ENCODE results near the gene RGL3. TPM values are rescaled to one million over a fixed set of nuclear protein-coding genes. Genes with fewer than 3 reads are reported as not detected.

The RGL3 gene
- total RNA-seq, 1 donor from 2014 or later = 0.70 TPM

DNA sequence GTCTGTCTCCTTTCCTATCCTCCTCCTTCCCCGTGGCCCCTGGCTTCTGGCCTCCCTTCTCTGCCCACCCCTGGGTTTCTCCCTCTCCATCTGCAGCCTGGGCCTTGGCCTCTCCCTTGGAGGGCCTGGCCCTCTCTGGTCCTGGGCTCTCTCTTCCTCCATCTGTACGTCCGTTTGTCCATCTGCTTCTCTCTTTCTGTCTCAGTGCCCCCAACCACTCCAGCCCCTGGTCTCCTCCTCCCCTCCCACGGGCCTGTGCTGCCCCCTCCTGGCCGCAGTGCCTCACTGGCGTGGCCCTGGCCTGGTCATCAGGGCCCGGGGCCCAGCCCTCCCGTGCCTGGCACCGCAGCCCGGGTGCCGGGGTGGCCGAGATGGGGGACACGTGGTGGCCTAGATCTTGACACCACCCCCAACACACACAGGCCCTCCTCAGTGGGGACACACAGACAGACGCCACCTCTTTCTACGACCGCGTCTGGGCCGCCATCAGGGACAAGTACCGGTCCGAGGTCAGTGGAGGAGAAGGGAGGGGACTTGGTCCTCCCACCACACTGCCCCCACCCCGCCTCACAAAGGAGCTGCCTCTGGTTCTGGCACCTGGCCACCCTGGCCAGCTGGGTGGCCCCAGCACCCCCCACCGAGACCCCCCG lies 27.7 kb upstream of the RGL3 start:
- Mint-ChIP-seq H3K4me3 (ENCODE audit: unreplicated experiment) (no peak overlapping the region), H3K9me3 (ENCODE audit: low read depth) (no peaks in the 10 kb centered on the region), H3K36me3 (ENCODE audit: low read depth) (peaks cover 14% of the 10 kb centered on the region), H3K4me1 (ENCODE audit: low read depth) (no peaks in the 10 kb centered on the region), H3K27ac (ENCODE audit: unreplicated experiment) (no peak overlapping the region), H3K27me3 (ENCODE audit: low read depth) (no peaks in the 10 kb centered on the region)
- TF ChIP-seq, protein P1, sequence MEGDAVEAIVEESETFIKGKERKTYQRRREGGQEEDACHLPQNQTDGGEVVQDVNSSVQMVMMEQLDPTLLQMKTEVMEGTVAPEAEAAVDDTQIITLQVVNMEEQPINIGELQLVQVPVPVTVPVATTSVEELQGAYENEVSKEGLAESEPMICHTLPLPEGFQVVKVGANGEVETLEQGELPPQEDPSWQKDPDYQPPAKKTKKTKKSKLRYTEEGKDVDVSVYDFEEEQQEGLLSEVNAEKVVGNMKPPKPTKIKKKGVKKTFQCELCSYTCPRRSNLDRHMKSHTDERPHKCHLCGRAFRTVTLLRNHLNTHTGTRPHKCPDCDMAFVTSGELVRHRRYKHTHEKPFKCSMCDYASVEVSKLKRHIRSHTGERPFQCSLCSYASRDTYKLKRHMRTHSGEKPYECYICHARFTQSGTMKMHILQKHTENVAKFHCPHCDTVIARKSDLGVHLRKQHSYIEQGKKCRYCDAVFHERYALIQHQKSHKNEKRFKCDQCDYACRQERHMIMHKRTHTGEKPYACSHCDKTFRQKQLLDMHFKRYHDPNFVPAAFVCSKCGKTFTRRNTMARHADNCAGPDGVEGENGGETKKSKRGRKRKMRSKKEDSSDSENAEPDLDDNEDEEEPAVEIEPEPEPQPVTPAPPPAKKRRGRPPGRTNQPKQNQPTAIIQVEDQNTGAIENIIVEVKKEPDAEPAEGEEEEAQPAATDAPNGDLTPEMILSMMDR (IDR thresholded peaks at IDR 0.05) = peak; percentile 84
- no peak for DNase-seq (ENCODE audit: low spot score)

DNA sequence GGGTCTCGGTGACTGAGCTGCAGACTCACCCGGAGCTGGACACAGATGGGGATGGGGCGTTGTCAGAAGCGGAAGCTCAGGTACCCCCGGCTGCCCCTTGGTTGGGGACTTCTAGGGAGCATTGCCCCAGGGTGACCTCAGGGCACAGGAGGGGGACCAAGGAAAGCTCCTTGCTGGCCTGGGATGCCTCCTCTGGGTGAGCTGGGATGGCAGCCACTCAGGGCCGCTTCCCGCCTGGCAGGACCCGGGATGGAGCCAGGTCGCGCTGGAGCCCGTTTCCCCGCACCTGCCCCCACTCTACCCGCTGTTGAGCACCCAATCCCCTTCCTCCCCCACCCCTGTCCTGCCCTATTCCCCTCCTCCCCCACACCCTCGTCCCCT lies 27.1 kb upstream of the RGL3 start:
- DNase-seq (ENCODE audit: low spot score) = no peak
- peaks cover 16% of the 10 kb centered on the region for H3K36me3 Mint-ChIP-seq (ENCODE audit: low read depth)
- no peak overlapping the region for H3K4me3 Mint-ChIP-seq (ENCODE audit: unreplicated experiment)
- H3K27me3 Mint-ChIP-seq (ENCODE audit: low read depth) = no peaks in the 10 kb centered on the region
- no peaks in the 10 kb centered on the region for H3K4me1 Mint-ChIP-seq (ENCODE audit: low read depth)
- H3K27ac Mint-ChIP-seq (ENCODE audit: unreplicated experiment) = no peak overlapping the region
- TF ChIP-seq, protein P1 (IDR thresholded peaks at IDR 0.05) = no peak
- no peaks in the 10 kb centered on the region for H3K9me3 Mint-ChIP-seq (ENCODE audit: low read depth)

DNA sequence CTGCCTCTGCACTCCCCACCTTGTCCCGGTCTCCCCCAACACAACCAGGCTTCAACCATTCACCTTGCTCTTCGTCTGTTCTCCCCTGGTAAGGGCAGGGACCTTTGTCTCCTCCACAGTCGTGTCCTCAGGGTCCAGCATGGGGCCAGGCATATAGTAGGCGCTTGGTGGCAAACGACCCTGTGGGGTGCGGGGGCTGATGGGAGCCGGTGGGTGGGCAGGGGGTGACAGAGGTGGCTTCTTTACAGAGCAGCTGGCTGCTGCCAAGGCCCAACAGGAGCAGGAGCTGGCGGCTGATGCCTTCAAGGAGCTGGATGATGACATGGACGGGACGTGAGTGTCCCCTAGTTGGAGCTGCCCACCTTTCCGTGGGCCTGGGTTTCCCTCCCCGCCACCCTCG lies 26.0 kb upstream of the RGL3 start:
- peaks cover 3% of the 10 kb centered on the region for H3K4me1 Mint-ChIP-seq (ENCODE audit: low read depth)
- DNase-seq (ENCODE audit: low spot score) = no peak
- TF ChIP-seq, protein P1 (IDR thresholded peaks at IDR 0.05) = no peak
- H3K27ac Mint-ChIP-seq (ENCODE audit: unreplicated experiment) = no peak overlapping the region
- peaks cover 17% of the 10 kb centered on the region for H3K36me3 Mint-ChIP-seq (ENCODE audit: low read depth)
- no peaks in the 10 kb centered on the region for H3K27me3 Mint-ChIP-seq (ENCODE audit: low read depth)
- H3K9me3 Mint-ChIP-seq (ENCODE audit: low read depth) = no peaks in the 10 kb centered on the region
- no peak overlapping the region for H3K4me3 Mint-ChIP-seq (ENCODE audit: unreplicated experiment)

DNA sequence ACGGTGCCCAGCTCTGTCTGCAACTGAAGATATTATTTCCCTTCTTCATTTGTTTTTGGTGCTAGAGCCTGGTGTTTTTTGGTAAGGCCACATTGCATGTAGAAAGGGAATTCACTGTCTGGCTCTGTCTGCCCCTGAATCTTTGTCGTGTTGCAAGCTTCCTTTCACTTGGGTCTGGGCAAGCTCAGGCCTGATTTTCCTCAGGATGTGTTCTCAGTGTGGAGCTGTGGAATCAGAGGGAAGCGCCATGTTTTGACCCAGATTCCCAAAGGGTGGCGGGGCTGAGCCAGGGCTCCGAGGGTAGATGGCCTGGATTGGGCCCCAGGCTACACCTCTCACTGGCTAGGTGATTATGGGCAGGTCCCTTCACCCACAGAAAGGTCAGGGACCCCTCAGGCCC lies 24.9 kb upstream of the RGL3 start:
- Mint-ChIP-seq H3K27me3 (ENCODE audit: low read depth) (no peaks in the 10 kb centered on the region), H3K4me1 (ENCODE audit: low read depth) (peaks cover 3% of the 10 kb centered on the region), H3K9me3 (ENCODE audit: low read depth) (no peaks in the 10 kb centered on the region), H3K4me3 (ENCODE audit: unreplicated experiment) (no peak overlapping the region), H3K36me3 (ENCODE audit: low read depth) (peaks cover 15% of the 10 kb centered on the region), H3K27ac (ENCODE audit: unreplicated experiment) (no peak overlapping the region)
- DNase-seq (ENCODE audit: low spot score) = no peak
- TF ChIP-seq, protein P1 (IDR thresholded peaks at IDR 0.05) = no peak

DNA sequence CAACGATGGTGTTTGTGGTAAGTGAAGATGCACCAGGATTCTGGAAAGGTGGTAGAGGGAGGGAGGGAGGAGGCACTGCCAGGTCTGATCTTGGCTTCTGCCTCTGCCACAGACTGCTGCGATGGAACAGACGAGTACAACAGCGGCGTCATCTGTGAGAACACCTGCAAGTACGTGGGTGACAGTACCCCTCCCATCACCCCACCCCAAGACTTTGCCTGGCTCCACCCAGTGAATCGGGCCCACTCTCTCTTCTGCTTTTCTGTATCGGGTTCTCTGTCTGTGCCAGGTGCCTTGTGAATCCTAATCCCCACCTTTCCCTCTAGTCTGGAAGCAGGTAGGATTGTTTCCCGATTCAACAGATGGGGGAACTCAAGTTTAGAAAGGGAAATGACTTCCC lies 18.8 kb upstream of the RGL3 start:
- H3K4me1 Mint-ChIP-seq (ENCODE audit: low read depth) = peaks cover 24% of the 10 kb centered on the region
- H3K27ac Mint-ChIP-seq (ENCODE audit: unreplicated experiment) = no peak overlapping the region
- H3K9me3 Mint-ChIP-seq (ENCODE audit: low read depth) = no peaks in the 10 kb centered on the region
- no peak for DNase-seq (ENCODE audit: low spot score)
- TF ChIP-seq, protein P1 (IDR thresholded peaks at IDR 0.05) = no peak
- peaks cover 12% of the 10 kb centered on the region for H3K36me3 Mint-ChIP-seq (ENCODE audit: low read depth)
- peak overlapping the region; percentile 31 for H3K4me3 Mint-ChIP-seq (ENCODE audit: unreplicated experiment)
- no peaks in the 10 kb centered on the region for H3K27me3 Mint-ChIP-seq (ENCODE audit: low read depth)
